Measurements from ENCODE around the gene FAM168A.
"Not testable (repeated sequence)": the region's sequence is repeated elsewhere in the genome, so short reads cannot be mapped to it uniquely, and the experiment has no call there.

Gene FAM168A

GRCh38 chr11:73465023-73465675, 132.8 kb downstream of the FAM168A start:
- DNase-seq: no peak

- no peak for DNase-seq
Observed at GRCh38 chr11:73464347-73464746, 133.6 kb downstream of the FAM168A start.

DNA sequence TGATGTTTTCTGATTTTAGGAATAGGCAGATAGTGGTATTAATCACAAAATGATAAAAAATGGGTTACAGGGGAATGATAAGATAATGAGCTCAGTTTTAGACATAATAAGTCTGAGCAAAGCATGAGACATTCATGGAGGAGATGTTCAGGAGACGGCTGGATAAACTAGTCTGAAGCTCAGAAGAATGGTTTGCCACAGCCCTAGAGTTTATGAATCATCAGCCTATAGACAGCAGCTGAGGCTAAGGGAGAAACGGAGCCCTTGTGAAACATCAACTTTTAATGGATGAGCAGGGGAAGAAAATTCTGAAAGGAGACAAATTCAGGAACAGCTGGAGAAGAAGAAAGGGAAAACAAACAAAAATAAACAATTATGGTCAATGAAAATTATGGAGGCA, 134.6 kb downstream of the FAM168A start:
- peak; percentile 20 for DNase-seq

DNA sequence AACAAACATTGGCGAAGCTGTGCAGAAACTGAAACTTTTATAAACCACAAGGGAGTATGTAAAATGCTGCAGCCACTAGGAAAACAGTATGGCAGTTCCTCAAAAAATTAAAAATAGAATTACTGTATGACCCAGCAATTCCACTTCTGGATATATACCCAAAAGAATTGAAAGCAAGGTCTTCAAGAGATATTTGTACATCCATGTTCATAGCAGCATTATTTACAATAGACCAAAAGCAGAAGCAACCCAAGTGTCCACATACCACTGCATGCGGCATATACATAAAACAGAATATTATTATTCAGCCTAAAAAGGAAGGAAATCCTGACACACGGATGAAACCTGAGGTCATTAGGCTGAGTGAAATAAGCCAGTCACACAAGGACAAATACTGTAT, 135.9 kb downstream of the FAM168A start:
- no peak for DNase-seq

- no peak for DNase-seq
Observed at GRCh38 chr11:73461335-73461840, 136.5 kb downstream of the FAM168A start.

DNA sequence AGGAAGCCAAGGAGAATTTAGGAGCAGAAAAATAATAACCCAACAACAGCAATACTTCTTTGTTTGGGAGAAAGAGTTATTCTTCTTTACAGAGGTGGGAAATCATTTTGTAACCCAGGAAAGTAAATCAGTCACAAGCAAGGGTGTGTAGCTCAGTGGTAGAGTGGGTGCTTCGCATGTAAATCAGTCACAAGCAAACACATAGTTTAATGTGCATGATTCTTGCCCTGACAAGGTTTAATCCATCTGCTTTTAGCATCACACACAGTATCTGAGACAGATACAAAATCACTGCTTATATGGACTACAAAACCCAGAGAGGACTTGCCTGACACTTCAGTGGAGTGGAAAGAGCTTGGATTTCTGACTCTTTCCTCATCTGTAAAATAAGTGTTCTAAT, 139.7 kb downstream of the FAM168A start:
- DNase-seq: no peak

DNA sequence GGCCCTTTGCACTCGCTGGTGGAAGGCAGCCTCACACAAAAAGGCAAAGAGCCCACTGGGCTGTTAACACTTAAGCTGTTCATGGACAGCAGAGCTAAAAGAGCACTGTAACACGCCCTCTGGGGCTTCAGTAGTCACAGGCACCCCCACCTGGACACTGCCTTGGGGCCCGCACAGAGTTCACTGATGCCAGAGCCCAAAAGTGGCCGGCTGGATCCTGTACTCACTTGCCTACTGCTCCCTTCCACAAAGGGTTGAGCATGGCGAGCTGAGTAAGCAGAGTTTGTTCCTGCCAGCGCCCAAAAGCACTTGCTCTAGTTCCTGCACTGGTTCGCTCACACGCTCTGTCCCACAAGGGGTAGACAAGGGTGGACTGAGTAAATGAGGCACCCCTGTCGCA, 142.9 kb downstream of the FAM168A start:
- DNase-seq: no peak

- no peak for DNase-seq
Observed at GRCh38 chr11:73453562-73453961, 144.3 kb downstream of the FAM168A start.

DNA sequence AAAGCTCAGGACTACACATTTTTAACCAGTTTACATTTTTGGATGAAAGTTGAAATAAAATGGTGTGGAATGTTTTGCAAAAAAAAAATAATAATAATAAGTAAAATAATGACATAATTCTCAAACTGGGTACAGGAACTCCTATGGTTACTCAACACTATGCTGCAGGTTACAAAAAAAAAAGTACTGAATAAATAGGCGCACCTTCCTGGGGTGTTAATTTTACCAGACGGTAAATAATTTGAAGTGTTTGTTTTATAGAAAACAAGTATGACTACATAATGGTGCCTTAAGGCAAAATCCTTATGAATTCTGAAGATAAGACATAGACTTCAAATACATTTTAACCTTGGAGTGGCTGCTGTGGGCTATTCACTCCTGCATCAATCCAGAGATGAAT, 145.2 kb downstream of the FAM168A start:
- DNase-seq: no peak

GRCh38 chr11:73451896-73452295, 146.0 kb downstream of the FAM168A start:
- no peak for DNase-seq

- no peak for DNase-seq
Observed at GRCh38 chr11:73446766-73447165, 151.1 kb downstream of the FAM168A start.

GRCh38 chr11:73445980-73446379, 151.9 kb downstream of the FAM168A start:
- no peak for DNase-seq

DNA sequence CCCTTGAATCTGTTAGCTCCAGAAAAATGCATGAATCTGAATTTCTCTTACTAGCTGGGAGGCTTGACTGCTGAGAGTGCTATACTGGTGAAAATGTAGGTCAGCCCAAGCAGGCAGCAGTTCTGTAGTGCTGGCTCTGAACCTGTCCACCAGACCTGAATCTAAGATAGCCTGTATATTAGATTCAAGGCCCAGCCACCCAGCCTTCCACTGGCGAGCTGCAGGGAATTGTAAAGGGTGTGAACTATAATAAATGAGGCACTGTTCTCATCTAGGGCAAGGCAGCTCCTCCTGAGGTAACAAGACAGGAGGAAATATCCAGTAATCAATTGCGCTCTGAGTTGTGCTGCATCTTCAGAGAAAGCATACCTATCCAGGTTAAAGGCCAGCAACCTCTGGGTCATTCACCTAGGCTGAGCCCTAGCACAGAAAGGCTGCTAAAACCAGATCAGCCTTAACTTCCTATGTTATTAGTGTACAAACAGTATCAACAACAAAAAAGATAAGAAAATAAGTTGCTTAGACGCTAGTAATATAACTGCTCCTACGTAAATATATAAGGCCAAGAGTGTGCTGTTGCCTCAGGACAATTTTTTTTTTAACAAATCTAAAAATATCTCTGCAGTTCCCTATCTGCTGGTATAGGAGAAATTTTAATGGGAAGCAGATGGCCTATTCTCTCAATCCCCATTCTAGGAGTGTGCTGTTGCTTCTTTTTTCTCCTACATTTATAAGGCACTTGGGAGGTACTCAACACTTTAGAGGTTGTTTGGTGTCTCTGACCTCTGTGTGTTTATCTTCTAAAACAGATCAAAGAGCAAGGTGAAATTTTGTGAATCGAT, 158.7 kb downstream of the FAM168A start:
- DNase-seq: no peak

DNA sequence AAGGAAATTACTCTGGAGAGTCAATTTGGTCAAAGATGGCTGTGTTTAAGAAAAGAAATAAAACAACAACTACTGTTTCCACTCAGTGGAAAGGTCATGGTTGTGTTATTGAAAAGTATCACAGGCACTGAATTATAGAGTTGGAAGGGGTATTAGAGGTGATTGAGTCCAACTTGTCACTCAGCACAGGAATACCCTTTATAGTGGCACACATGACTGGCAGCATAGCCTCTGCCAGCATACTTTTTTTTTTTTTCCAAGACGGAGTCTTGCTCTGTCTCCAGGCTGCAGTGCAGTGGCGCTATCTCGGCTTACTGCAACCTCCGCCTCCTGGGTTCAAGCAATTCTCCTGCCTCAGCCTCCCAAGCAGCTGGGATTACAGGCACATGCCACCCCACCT, 161.1 kb downstream of the FAM168A start:
- DNase-seq: not testable (repeated sequence)

DNA sequence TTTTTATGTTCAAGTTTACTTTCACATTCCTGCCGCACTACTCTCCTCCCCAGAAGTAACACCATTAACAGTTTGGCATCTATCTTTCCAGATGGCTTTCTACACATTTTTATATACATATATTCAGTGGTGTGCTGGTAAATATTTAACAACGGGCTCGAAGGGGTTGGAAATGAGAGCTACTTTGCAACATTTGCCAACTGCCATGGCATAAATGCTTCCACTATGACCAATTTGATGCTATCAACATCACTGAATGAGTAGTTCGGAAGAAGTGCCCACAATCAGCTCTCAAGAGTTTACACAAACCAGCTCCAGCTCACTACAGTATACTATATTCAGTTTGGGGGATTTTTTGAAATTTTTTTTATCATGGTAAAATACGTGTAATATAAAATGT, 166.5 kb downstream of the FAM168A start:
- DNase-seq: no peak

DNA sequence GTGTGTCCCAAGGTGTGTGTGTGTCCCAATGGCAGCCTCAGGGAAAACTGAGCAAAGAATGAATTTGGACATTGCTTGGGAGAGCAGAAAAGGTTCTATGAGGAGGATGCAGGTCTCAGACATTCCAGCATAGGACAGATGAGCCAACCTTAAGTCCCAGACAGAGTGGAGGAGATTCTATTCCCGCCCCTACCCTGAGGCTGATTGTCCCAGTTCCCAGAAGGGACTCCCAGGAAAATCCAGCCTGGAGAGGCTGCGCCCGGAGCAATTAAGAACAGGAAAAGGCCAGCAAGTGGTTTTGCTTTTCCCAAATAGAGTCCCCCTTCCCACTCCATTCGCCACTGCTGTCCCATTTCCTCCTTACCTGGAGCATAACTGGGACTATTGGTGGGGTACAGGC, 167.6 kb downstream of the FAM168A start:
- DNase-seq: no peak

DNA sequence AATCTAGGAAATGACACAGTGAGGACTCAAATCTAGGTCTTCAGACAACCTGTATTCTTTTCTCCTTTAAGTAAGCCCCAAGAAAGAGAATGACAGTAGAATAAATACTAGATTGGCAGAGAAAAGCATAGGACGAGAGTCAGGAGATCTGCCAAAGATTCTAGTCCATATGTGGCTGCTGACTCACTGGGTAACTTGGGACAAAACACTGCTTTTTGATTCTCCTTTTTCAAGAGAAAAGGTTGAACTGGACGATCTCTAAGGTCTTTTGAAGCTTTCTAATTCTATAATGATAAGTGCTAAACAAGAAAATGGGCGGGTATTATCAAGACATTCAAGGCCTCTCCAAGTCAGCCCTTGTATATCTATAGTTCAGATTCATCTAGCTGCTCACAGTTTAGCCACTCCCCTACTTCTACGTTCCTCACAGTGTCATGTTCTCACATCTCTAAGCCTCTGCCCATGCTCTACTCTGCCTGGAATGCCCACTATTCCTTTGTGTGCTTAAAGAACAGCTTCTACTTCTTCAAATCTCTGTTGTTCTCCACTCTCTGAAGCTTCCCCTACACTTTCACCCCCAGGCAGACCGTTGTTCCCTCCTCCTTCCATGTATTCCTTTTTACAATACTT, 168.7 kb downstream of the FAM168A start:
- no peak for DNase-seq

GRCh38 chr11:73428699-73429098, 169.2 kb downstream of the FAM168A start:
- DNase-seq: no peak

DNA sequence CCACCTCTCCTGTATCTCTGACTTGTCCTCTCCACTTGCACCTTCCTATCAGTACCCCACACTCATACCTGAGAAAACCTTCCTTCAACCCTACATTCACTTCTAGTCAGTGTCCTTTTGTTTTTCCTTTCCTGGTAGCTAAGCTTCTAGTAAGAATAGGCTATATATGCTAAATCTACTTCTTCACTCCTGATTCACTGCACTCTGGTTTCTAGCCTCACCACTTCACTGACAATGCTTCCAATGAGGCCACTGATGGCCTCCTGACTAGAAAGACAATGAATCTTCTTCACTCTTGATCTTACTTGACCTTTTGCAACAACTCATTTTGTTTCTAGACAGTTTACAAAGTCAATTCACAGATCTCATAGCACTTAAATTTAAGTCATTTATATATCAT, 169.7 kb downstream of the FAM168A start:
- DNase-seq: no peak

GRCh38 chr11:73426219-73426850, 171.6 kb downstream of the FAM168A start:
- DNase-seq: no peak

DNA sequence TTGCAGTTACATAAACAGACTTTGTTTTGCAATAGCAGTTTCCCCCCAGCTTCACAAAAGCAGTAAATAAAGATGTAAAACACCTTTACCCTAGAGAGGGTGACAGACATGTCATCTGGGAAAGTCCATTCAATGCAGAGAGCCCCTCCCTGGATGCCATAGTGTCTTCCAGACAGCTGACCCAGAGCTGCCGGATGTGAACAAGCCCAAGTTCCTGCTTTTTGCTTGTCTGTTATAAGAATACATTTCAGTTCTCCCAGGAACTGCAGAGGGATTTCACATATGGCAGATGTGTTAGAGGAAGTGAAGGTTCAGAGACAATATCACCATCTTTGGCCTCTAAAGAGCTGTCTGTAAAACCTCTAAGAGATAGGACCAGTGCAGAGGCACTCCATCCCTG, 172.8 kb downstream of the FAM168A start:
- DNase-seq: no peak

DNA sequence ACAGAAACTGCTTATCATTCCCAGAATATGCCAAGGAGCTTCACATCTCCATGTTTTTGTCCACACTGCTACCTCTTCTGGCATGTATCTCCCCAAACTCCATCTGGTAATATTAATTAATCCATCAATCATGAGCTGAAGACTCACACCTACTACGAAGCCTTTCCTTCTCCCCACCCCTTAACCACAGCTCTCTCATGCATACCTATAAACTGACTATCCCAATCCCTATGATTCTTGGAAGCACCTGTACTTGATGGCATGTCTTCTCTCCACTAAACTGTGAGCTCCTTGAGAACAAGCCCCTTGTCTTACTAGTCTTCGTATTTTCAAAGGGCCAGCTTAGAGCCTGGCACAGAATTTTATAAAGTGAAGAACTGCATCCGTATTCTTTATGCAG, 174.4 kb downstream of the FAM168A start:
- DNase-seq: no peak

GRCh38 chr11:73422886-73423285, 175.0 kb downstream of the FAM168A start:
- DNase-seq: no peak
